B cell (primary cell): Measurements from ENCODE around the gene MBNL1. TPM values are rescaled to one million over a fixed set of nuclear protein-coding genes. Genes with fewer than 3 reads are reported as not detected.

Source experiments
- ATAC-seq: fragments of 200-7000 bp; cut with Tn5 transposase; one replicate; pipeline ENCODE4 v1.10.0; 2021; ENCODE audit warnings: low read depth, mild to moderate bottlenecking, moderate number of reproducible peaks, moderate library complexity
- CTCF ChIA-PET: fragments of 350-600 bp; sonication (Branson Sonifier 250); formaldehyde crosslinking; loops from one replicate; lab custom pipeline; 2021; ENCODE audit warnings: antibody characterized with exemption, inconsistent platforms; lab: Charles Lee
- POLR2A ChIA-PET: fragments of 350-600 bp; sonication (Branson Sonifier 250); formaldehyde crosslinking; loops from one replicate; lab custom pipeline; 2021; ENCODE audit warnings: antibody characterized with exemption; lab: Charles Lee
- DNase-seq: peaks from one replicate; pipeline ENCODE4 v3.0.0; 2013
- H2AFZ ChIP-seq: 2 replicates; pipeline ENCODE4 v1.6.1; 2012; ENCODE audit warnings: mild to moderate bottlenecking, low read depth, low read length; ENCODE audit not compliant: insufficient read depth, poor library complexity, severe bottlenecking
- H3K27ac ChIP-seq, 2 donors: 1 replicate in 1 of 2; 2 replicates in 1 of 2; pipeline ENCODE4 v1.5.1; 2012 to 2013; ENCODE audit warnings: low read length in 2 of 2, mild to moderate bottlenecking in 2 of 2, moderate library complexity in 1 of 2
- H3K27me3 ChIP-seq, 4 experiments: fragments of 200-600 bp in 1 of 4; sonication (generic) in 1 of 4; replicated peaks in 1 of 4; 1 replicate in 2 of 4; 2 replicates in 2 of 4; pipeline versions ENCODE4 v1.6.1 to v1.7.0; 2013 to 2016; ENCODE audit warnings: low read length in 3 of 4, mild to moderate bottlenecking in 2 of 4, mixed read lengths in 1 of 4, moderate library complexity in 1 of 4; ENCODE audit not compliant: insufficient read depth in 4 of 4, control insufficient read depth in 3 of 4; ENCODE audit errors: control extremely low read depth in 1 of 4
- H3K36me3 ChIP-seq, 2 experiments: replicated peaks in 1 of 2; 1 replicate in 1 of 2; 2 replicates in 1 of 2; pipeline versions ENCODE4 v1.6.1 to v1.7.1; 2013; ENCODE audit warnings: low read length in 1 of 2; ENCODE audit not compliant: insufficient read depth in 2 of 2, control insufficient read depth in 1 of 2; ENCODE audit errors: control extremely low read depth in 1 of 2, extremely low read depth in 1 of 2
- H3K4me1 ChIP-seq, 2 donors: fragments of 200-600 bp in 1 of 2; sonication (generic) in 1 of 2; 1 replicate in 1 of 2; 2 replicates in 1 of 2; pipeline versions ENCODE4 v1.5.1 to v1.6.1; 2013 to 2017; ENCODE audit warnings: low read length in 2 of 2; ENCODE audit not compliant: control insufficient read depth in 2 of 2, insufficient read depth in 2 of 2
- H3K4me2 ChIP-seq: replicated peaks from 2 replicates; pipeline ENCODE3; 2012; ENCODE audit warnings: mild to moderate bottlenecking, low read depth, low read length; ENCODE audit not compliant: poor library complexity, severe bottlenecking
- H3K4me3 ChIP-seq, 5 experiments: fragments of 200-600 bp in 1 of 5; sonication (generic) in 1 of 5; 1 replicate in 3 of 5; 2 replicates in 2 of 5; pipeline versions ENCODE4 v1.5.1 to v1.7.0; 2011 to 2016; ENCODE audit warnings: low read length in 4 of 5, mild to moderate bottlenecking in 4 of 5, low read depth in 2 of 5, control low read depth in 1 of 5, moderate library complexity in 1 of 5; ENCODE audit not compliant: insufficient read depth in 1 of 5; ENCODE audit errors: control extremely low read depth in 1 of 5, extremely low read depth in 1 of 5
- H3K79me2 ChIP-seq: fragments of 200-600 bp; sonication (generic); one replicate; pipeline ENCODE4 v1.6.0; 2016; ENCODE audit warnings: low read length; ENCODE audit not compliant: control insufficient read depth, insufficient read depth
- H3K9ac ChIP-seq: fragments of 200-600 bp; sonication (generic); 2 replicates; pipeline ENCODE4 v1.6.1; 2017; ENCODE audit warnings: mild to moderate bottlenecking, low read length, moderate library complexity
- H3K9me3 ChIP-seq, 3 donors: one replicate each; pipeline versions ENCODE4 v1.6.1 to v1.7.1; 2013; ENCODE audit warnings: low read length in 2 of 3; ENCODE audit not compliant: control insufficient read depth in 2 of 3, insufficient read depth in 1 of 3; ENCODE audit errors: control extremely low read depth in 1 of 3
- H4K20me1 ChIP-seq: 2 replicates; pipeline ENCODE4 v1.6.0; 2012; ENCODE audit warnings: mild to moderate bottlenecking, low read length; ENCODE audit not compliant: insufficient read depth, control insufficient read depth, poor library complexity, severe bottlenecking
- H3K27ac Mint-ChIP-seq: one replicate; pipeline ENCODE4 v1.8.0; 2021; ENCODE audit warnings: mixed read lengths
- H3K27me3 Mint-ChIP-seq: one replicate; pipeline ENCODE4 v1.8.0; 2021; ENCODE audit warnings: mixed read lengths
- H3K4me1 Mint-ChIP-seq: one replicate; pipeline ENCODE4 v1.8.0; 2021; ENCODE audit warnings: mixed read lengths
- H3K4me3 Mint-ChIP-seq: one replicate; pipeline ENCODE4 v1.8.0; 2021; ENCODE audit warnings: mixed read lengths
- H3K9me3 Mint-ChIP-seq: one replicate; pipeline ENCODE4 v1.8.0; 2022; ENCODE audit warnings: mixed read lengths; ENCODE audit not compliant: insufficient read depth
- EZH2 ChIP-seq: IDR thresholded peaks from 2 replicates; pipeline ENCODE4 v1.6.1; 2012; ENCODE audit warnings: borderline replicate concordance, low read depth, mild to moderate bottlenecking, moderate library complexity, low read length; ENCODE audit not compliant: insufficient read depth, poor library complexity, severe bottlenecking
- WGBS: methylation state at CpG from one replicate; pipeline ENCODE4 v1.1.5; 2013; ENCODE audit warnings: missing lambda C conversion rate; ENCODE audit not compliant: insufficient coverage; 5-methylcytosine and 5-hydroxymethylcytosine counted together
- intact Hi-C: fragments of 100-400 bp; cut with micrococcal nuclease; formaldehyde crosslinking; loops from one replicate; pipeline ENCODE4 v1.10.0; 2022
- polyA plus RNA-seq: library from polyadenylated mRNA; depleted of rRNA; stranded (reverse); fragments of >200 nt; gene quantifications from 2 replicates; pipeline ENCODE4 v1.2.3, GENCODE V29; 2012
- total RNA-seq, 2 donors: library from RNA; stranded (reverse); fragments of 120-200 nt in 1 of 2; gene quantifications; 1 replicate in 1 of 2; 2 replicates in 1 of 2; pipeline versions ENCODE4 v1.2.3 to v1.2.4, GENCODE V29; 2013 to 2022
- TF ChIP-seq, protein P1 (sequence below): fragments of 200-600 bp; IDR thresholded peaks from one replicate; pipeline ENCODE4 v1.8.0; 2022; ENCODE audit warnings: antibody characterized with exemption, mild to moderate bottlenecking

Gene MBNL1
- total and polyA plus RNA-seq, 2 donors (not counting 1 experiment from before 2014, with no cell fraction given), result 195 to 505 TPM

DNA sequence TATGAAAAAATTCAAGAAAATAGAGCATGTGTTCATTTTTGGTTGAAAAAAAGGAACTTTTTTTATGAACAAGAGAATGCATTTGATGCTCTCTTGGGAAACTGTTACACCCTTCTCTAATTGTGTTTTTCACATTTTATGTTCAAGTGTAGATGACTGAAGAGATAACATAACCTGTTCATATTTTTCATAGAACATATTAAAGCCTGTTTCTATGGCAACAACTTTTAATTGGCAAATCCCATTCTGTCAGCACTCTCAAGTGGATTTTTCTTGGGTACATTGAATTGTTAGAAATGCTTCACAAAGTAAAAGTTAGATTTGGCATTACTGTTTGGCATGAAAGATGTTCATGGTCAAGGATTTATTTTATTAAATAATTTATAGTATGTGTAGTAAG, 117.5 kb downstream of the MBNL1 start:
- H3K27me3 Mint-ChIP-seq, result no peaks in the 10 kb centered on the region
- CTCF ChIA-PET, result interaction anchor here (2.2 kb wide), 1 partner anchor 202 kb away, joined by 10 read pairs; no protein-coding TSS in a partner anchor
- H3K4me3 Mint-ChIP-seq, result no peak overlapping the region
- no peak overlapping the region for H2AFZ ChIP-seq
- no peak overlapping the region for H3K4me2 ChIP-seq
- H3K4me3 ChIP-seq, result no peak overlapping the region
- DNase-seq (no peak), ATAC-seq (no peak)
- H3K9me3 Mint-ChIP-seq, result no peaks in the 10 kb centered on the region
- peaks cover 65% of the 10 kb centered on the region for H3K4me1 Mint-ChIP-seq
- TF ChIP-seq, protein P1, sequence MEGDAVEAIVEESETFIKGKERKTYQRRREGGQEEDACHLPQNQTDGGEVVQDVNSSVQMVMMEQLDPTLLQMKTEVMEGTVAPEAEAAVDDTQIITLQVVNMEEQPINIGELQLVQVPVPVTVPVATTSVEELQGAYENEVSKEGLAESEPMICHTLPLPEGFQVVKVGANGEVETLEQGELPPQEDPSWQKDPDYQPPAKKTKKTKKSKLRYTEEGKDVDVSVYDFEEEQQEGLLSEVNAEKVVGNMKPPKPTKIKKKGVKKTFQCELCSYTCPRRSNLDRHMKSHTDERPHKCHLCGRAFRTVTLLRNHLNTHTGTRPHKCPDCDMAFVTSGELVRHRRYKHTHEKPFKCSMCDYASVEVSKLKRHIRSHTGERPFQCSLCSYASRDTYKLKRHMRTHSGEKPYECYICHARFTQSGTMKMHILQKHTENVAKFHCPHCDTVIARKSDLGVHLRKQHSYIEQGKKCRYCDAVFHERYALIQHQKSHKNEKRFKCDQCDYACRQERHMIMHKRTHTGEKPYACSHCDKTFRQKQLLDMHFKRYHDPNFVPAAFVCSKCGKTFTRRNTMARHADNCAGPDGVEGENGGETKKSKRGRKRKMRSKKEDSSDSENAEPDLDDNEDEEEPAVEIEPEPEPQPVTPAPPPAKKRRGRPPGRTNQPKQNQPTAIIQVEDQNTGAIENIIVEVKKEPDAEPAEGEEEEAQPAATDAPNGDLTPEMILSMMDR, result no peak
- TF ChIP-seq EZH2, result no peak
- peaks cover 8 to 40% of the 10 kb centered on the region in 2 experiments for H3K36me3 ChIP-seq
- H3K79me2 ChIP-seq, result peaks cover 99% of the 10 kb centered on the region
- POLR2A ChIA-PET, result no interaction called here
- H3K4me1 ChIP-seq, result peaks cover 18 to 35% of the 10 kb centered on the region in 2 donors
- no peak overlapping the region for H3K27ac Mint-ChIP-seq
- no peak overlapping the region for H3K9ac ChIP-seq
- intact Hi-C loops, result no loop called here
- H3K9me3 ChIP-seq, result no peaks in the 10 kb centered on the region
- peaks cover 35% of the 10 kb centered on the region for H4K20me1 ChIP-seq
- H3K27me3 ChIP-seq, result no peaks in the 10 kb centered on the region
- H3K27ac ChIP-seq, result peak overlapping the region in 1 of 2 donors; percentile 53

DNA sequence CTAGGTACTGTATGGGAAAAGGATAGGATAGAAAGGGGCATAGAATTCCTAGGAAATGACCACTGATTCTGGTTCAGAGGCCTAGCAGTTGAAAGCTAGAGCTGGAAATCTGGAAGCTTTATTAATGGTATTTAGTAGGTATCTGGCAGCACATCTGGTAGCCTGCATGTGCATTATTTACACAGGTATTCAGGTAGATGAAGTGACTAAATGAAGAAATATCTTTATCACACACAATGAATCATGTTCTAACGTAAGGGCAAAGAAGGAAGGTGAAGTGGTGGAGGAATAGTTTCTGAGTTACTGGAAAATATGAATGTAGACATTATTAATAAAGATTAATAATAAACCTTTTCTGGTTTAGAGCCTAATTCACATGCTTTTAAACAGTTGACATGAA, 119.9 kb downstream of the MBNL1 start:
- peaks cover 62% of the 10 kb centered on the region for H3K4me1 Mint-ChIP-seq
- no peak overlapping the region for H3K4me3 ChIP-seq
- no peak overlapping the region for H3K4me3 Mint-ChIP-seq
- H3K27me3 Mint-ChIP-seq, result no peaks in the 10 kb centered on the region
- ATAC-seq (no peak), DNase-seq (no peak)
- H3K9me3 Mint-ChIP-seq, result no peaks in the 10 kb centered on the region
- H3K4me2 ChIP-seq, result no peak overlapping the region
- H3K27ac ChIP-seq, result no peak overlapping the region
- H3K79me2 ChIP-seq, result peaks cover 100% of the 10 kb centered on the region
- no CpG with 5 or more reads among the region's 1 CpG for WGBS
- no peak overlapping the region for H2AFZ ChIP-seq
- no peaks in the 10 kb centered on the region for H3K9me3 ChIP-seq
- peaks cover 6 to 46% of the 10 kb centered on the region in 2 experiments for H3K36me3 ChIP-seq
- ChIA-PET POLR2A (no interaction called here), CTCF (interaction anchor here (1.1 kb wide), 1 partner anchor 11 kb away, joined by 3 read pairs; no protein-coding TSS in a partner anchor)
- H4K20me1 ChIP-seq, result peaks cover 33% of the 10 kb centered on the region
- intact Hi-C loops, result no loop called here
- no peak overlapping the region for H3K9ac ChIP-seq
- no peaks in the 10 kb centered on the region for H3K27me3 ChIP-seq
- H3K27ac Mint-ChIP-seq, result no peak overlapping the region
- peaks cover 0 to 20% of the 10 kb centered on the region in 2 donors for H3K4me1 ChIP-seq
- TF ChIP-seq EZH2, result no peak
- TF ChIP-seq, protein P1, result no peak
